ENCODE data around the gene KRT3.

DNA sequence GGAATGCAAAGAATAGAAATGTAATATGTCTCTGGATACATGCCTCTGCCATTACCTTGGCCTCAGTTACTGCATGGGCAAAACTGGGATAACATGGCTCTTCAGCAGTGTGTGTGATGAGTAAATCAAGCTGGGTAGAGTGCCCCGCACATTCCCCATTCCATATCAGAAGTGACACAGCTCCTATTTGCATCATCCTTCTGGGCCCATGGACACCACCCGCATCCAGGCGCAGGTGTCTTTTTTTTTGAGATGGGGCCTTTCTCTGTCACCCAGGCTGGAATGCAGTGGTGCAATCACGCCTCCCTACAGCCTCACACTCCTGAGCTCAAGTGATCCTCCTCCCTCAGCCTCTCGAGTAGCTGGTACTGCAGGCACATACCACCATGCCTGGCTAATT, 50.4 kb downstream of the KRT3 start:
- TF ChIP-seq, protein P1, sequence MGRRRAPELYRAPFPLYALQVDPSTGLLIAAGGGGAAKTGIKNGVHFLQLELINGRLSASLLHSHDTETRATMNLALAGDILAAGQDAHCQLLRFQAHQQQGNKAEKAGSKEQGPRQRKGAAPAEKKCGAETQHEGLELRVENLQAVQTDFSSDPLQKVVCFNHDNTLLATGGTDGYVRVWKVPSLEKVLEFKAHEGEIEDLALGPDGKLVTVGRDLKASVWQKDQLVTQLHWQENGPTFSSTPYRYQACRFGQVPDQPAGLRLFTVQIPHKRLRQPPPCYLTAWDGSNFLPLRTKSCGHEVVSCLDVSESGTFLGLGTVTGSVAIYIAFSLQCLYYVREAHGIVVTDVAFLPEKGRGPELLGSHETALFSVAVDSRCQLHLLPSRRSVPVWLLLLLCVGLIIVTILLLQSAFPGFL (CRISPR knock-in tag; IDR thresholded peaks at IDR 0.05; ENCODE audit: borderline replicate concordance): no peak
- no peak for TF ChIP-seq ZNF317 (CRISPR knock-in tag; IDR thresholded peaks at IDR 0.05; ENCODE audit: borderline replicate concordance, low read depth)

Data from WTC11 (cell line).